ENCODE measurements around the gene CD247. TPM values are rescaled to one million over a fixed set of nuclear protein-coding genes. Genes with fewer than 3 reads are reported as not detected.

Gene CD247
- total RNA-seq, 1 experiment from 2014 or later: not detected

- intact Hi-C loops (cut with micrococcal nuclease): no loop called here
- Histone ChIP-seq H3K4me1 (ENCODE audit: insufficient read depth, low read length) (no peaks in the 10 kb centered on the region), H3K4me2 (ENCODE audit: low read length) (no peak overlapping the region), H3K79me2 (ENCODE audit: low read length) (no peaks in the 10 kb centered on the region), H3K27ac (ENCODE audit: low read length) (no peak overlapping the region), H3K9me2 (replicated peaks; ENCODE audit: low read length) (no peaks in the 10 kb centered on the region), H3K9me3 (ENCODE audit: low read length) (no peaks in the 10 kb centered on the region), H2AFZ (ENCODE audit: low read length) (peak overlapping the region; percentile 49; the same call in 1 of the 2 replicates), H3K9ac (ENCODE audit: low read length) (no peak overlapping the region), H3K4me3 (ENCODE audit: low read length) (no peak overlapping the region), H4K20me1 (ENCODE audit: low read length) (no peaks in the 10 kb centered on the region), H3F3A (ENCODE audit: low read length, unreplicated experiment) (no peaks in the 10 kb centered on the region), H3K27me3 (ENCODE audit: low read length) (peaks cover 24% of the 10 kb centered on the region), H3K36me3 (ENCODE audit: low read depth, low read length) (no peaks in the 10 kb centered on the region)
- TF ChIP-seq EZH2phosphoT487 (IDR thresholded peaks at IDR 0.05; ENCODE audit: borderline replicate concordance, low read length) (no peak), CTCF (conservative IDR thresholded peaks at IDR 0.05; ENCODE audit: low read depth, low read length) (no peak), EZH2 (IDR thresholded peaks at IDR 0.05; ENCODE audit: low read length, unreplicated experiment) (no peak)
- CTCF ChIA-PET: no interaction called here
- POLR2A ChIA-PET (ENCODE audit: unreplicated experiment): no interaction called here
- ATAC-seq (no peak), DNase-seq (no peak)
- no TSS peak for BruUV-seq (replicated peaks)
These were observed 1.6 kb downstream of the CD247 start for GRCh38 chr1:167516404-167517388.

GRCh38 chr1:167515893-167516321 is 2.4 kb downstream of the CD247 start:
- ATAC-seq (no peak), DNase-seq (no peak)
- Histone ChIP-seq H3K27ac (ENCODE audit: low read length) (no peak overlapping the region), H3K9me2 (replicated peaks; ENCODE audit: low read length) (no peaks in the 10 kb centered on the region), H3K36me3 (ENCODE audit: low read depth, low read length) (no peaks in the 10 kb centered on the region), H3F3A (ENCODE audit: low read length, unreplicated experiment) (no peaks in the 10 kb centered on the region), H3K9me3 (ENCODE audit: low read length) (no peaks in the 10 kb centered on the region), H3K4me1 (ENCODE audit: insufficient read depth, low read length) (no peaks in the 10 kb centered on the region), H3K79me2 (ENCODE audit: low read length) (no peaks in the 10 kb centered on the region), H3K4me3 (ENCODE audit: low read length) (no peak overlapping the region), H4K20me1 (ENCODE audit: low read length) (no peaks in the 10 kb centered on the region), H3K27me3 (ENCODE audit: low read length) (peaks cover 26% of the 10 kb centered on the region), H2AFZ (ENCODE audit: low read length) (no peak overlapping the region), H3K4me2 (ENCODE audit: low read length) (no peak overlapping the region), H3K9ac (ENCODE audit: low read length) (no peak overlapping the region)
- no TSS peak for BruUV-seq (replicated peaks)
- intact Hi-C loops (cut with micrococcal nuclease): no loop called here
- no peak for TF ChIP-seq EZH2 (IDR thresholded peaks at IDR 0.05; ENCODE audit: low read length, unreplicated experiment)
- TF ChIP-seq EZH2phosphoT487 (IDR thresholded peaks at IDR 0.05; ENCODE audit: borderline replicate concordance, low read length): no peak
- no peak for TF ChIP-seq CTCF (conservative IDR thresholded peaks at IDR 0.05; ENCODE audit: low read depth, low read length)
- POLR2A ChIA-PET (ENCODE audit: unreplicated experiment): no interaction called here
- CTCF ChIA-PET: no interaction called here

- intact Hi-C loops (cut with micrococcal nuclease): no loop called here
- no peaks in the 10 kb centered on the region for H3K79me2 ChIP-seq (ENCODE audit: low read length)
- H3K9me3 ChIP-seq (ENCODE audit: low read length): no peaks in the 10 kb centered on the region
- no peak overlapping the region for H3K27ac ChIP-seq (ENCODE audit: low read length)
- no peaks in the 10 kb centered on the region for H3K9me2 ChIP-seq (replicated peaks; ENCODE audit: low read length)
- peaks cover 26% of the 10 kb centered on the region for H3K27me3 ChIP-seq (ENCODE audit: low read length)
- ATAC-seq (no peak), DNase-seq (no peak)
- no peak overlapping the region for H3K4me3 ChIP-seq (ENCODE audit: low read length)
- POLR2A ChIA-PET (ENCODE audit: unreplicated experiment): no interaction called here
- no peaks in the 10 kb centered on the region for H3K36me3 ChIP-seq (ENCODE audit: low read depth, low read length)
- CTCF ChIA-PET: no interaction called here
- no peaks in the 10 kb centered on the region for H4K20me1 ChIP-seq (ENCODE audit: low read length)
- H3K4me2 ChIP-seq (ENCODE audit: low read length): no peak overlapping the region
- H3K4me1 ChIP-seq (ENCODE audit: insufficient read depth, low read length): no peaks in the 10 kb centered on the region
- no peak for TF ChIP-seq EZH2phosphoT487 (IDR thresholded peaks at IDR 0.05; ENCODE audit: borderline replicate concordance, low read length)
- no peak for TF ChIP-seq CTCF (conservative IDR thresholded peaks at IDR 0.05; ENCODE audit: low read depth, low read length)
- TF ChIP-seq EZH2 (IDR thresholded peaks at IDR 0.05; ENCODE audit: low read length, unreplicated experiment): no peak
- no peak overlapping the region for H2AFZ ChIP-seq (ENCODE audit: low read length)
- BruUV-seq (replicated peaks): no TSS peak
- H3K9ac ChIP-seq (ENCODE audit: low read length): no peak overlapping the region
- no peaks in the 10 kb centered on the region for H3F3A ChIP-seq (ENCODE audit: low read length, unreplicated experiment)
These were observed 2.9 kb downstream of the CD247 start for GRCh38 chr1:167515461-167515860.
